Loucy (cell line): Measurements from ENCODE around the gene IDS.

Experiments used
- EZH2phosphoT487 ChIP-seq: fragments of 200-600 bp; IDR thresholded peaks from 2 replicates; pipeline ENCODE4 v1.6.1; 2018; ENCODE audit warnings: antibody characterized with exemption, mild to moderate bottlenecking, moderate library complexity, borderline replicate concordance
- TF ChIP-seq, protein P1 (sequence below): fragments of 200-600 bp; sonication (generic); conservative IDR thresholded peaks from 2 replicates; pipeline ENCODE4 v1.5.1; 2014; ENCODE audit warnings: mild to moderate bottlenecking, antibody characterized with exemption, low read length

DNA sequence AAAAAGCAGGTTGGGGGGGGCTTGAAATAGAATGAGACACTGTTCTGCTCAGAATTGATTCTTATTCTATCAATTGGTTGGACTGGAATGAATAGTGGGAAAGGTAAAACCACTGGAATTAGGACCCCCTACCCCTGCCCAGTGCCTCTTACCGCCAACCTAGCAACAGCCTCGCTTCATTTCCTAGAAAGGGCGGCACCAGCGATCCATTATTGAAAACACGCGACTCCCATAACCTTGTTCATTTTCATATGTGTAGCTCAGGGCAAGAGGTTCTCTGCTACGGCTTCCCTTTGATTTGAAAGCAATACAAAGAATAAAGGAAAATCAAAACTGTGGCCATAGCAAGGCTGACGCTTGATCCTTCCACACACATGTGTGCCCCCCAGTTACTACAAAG lies 33.7 kb downstream of the IDS start:
- TF ChIP-seq, protein P1, sequence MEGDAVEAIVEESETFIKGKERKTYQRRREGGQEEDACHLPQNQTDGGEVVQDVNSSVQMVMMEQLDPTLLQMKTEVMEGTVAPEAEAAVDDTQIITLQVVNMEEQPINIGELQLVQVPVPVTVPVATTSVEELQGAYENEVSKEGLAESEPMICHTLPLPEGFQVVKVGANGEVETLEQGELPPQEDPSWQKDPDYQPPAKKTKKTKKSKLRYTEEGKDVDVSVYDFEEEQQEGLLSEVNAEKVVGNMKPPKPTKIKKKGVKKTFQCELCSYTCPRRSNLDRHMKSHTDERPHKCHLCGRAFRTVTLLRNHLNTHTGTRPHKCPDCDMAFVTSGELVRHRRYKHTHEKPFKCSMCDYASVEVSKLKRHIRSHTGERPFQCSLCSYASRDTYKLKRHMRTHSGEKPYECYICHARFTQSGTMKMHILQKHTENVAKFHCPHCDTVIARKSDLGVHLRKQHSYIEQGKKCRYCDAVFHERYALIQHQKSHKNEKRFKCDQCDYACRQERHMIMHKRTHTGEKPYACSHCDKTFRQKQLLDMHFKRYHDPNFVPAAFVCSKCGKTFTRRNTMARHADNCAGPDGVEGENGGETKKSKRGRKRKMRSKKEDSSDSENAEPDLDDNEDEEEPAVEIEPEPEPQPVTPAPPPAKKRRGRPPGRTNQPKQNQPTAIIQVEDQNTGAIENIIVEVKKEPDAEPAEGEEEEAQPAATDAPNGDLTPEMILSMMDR, result no peak
- TF ChIP-seq EZH2phosphoT487, result no peak
